HepG2 (cell line): ENCODE measurements around the gene WDR86. TPM values are rescaled to one million over a fixed set of nuclear protein-coding genes. Genes with fewer than 3 reads are reported as not detected.

Source experiments
- ATAC-seq: fragments of 200-7000 bp; cut with Tn5 transposase; 3 replicates; pipeline ENCODE4 v1.9.1; 2020; ENCODE audit warnings: mild to moderate bottlenecking, moderate library complexity
- BruUV-seq: library from RNA; stranded (reverse); fragments of 400-500 nt; replicated peaks from 2 replicates; lab custom pipeline; 2021; lab: Mats Ljungman, UMichigan
- CTCF ChIA-PET: fragments of 300-600 bp; formaldehyde crosslinking; extraction: SDS; loops from one replicate; lab custom pipeline; 2021; ENCODE audit warnings: low total read pairs, inconsistent platforms, low intra/inter-chr PET ratio; lab: Yijun Ruan, JAX
- POLR2A ChIA-PET: fragments of 350-600 bp; sonication (Branson Sonifier 250); formaldehyde crosslinking; loops from one replicate; lab custom pipeline; 2020; ENCODE audit warnings: antibody characterized with exemption, inconsistent platforms; lab: Yijun Ruan, JAX
- DNase-seq: peaks from one replicate; pipeline ENCODE4 v3.0.0-alpha.2; 2015; ENCODE audit warnings: low spot score
- FAIRE-seq: peaks from 3 replicates; lab custom pipeline; 2011; peaks lifted over from hg19 to GRCh38; lab: Jason Lieb, UNC
- H2AFZ ChIP-seq: one replicate; pipeline ENCODE4 v1.6.1; 2011; ENCODE audit warnings: low read length, inconsistent platforms
- H3K27ac ChIP-seq: fragments of 300-600 bp; 3 replicates; pipeline ENCODE4 v1.8.0; 2011; ENCODE audit warnings: mixed run types, mild to moderate bottlenecking, mixed read lengths, low read length, inconsistent platforms; ENCODE audit not compliant: insufficient read depth; ENCODE audit errors: extremely low read length
- H3K27me3 ChIP-seq, 2 experiments: fragments of 200-600 bp in 1 of 2; 2 replicates in 1 of 2; 3 replicates in 1 of 2; pipeline versions ENCODE4 v1.6.0 to v1.8.0; 2011; ENCODE audit warnings: low read length in 2 of 2, mild to moderate bottlenecking in 2 of 2, moderate library complexity in 2 of 2, inconsistent platforms in 1 of 2; ENCODE audit not compliant: insufficient read depth in 2 of 2, control insufficient read depth in 1 of 2
- H3K36me3 ChIP-seq, 2 experiments: fragments of 200-600 bp in 1 of 2; replicated peaks in 1 of 2; 2 replicates in 1 of 2; 3 replicates in 1 of 2; pipeline versions ENCODE4 v1.5.1 to v1.8.0; 2011; ENCODE audit warnings: low read length in 2 of 2, inconsistent platforms in 1 of 2; ENCODE audit not compliant: insufficient read depth in 2 of 2, control insufficient read depth in 1 of 2
- H3K4me1 ChIP-seq: 2 replicates; pipeline ENCODE4 v1.5.1; 2012; ENCODE audit warnings: low read length, inconsistent platforms; ENCODE audit not compliant: insufficient read depth
- H3K4me2 ChIP-seq: 2 replicates; pipeline ENCODE4 v1.6.0; 2011; ENCODE audit warnings: low read depth, low read length, inconsistent platforms
- H3K4me3 ChIP-seq, 3 experiments: fragments of 200-600 bp in 1 of 3; sonication (generic), shearing (Covaris generic) in 1 of 3; replicated peaks in 1 of 3; 2 replicates each; pipeline ENCODE4 v1.5.1; 2011 to 2016; ENCODE audit warnings: low read length in 3 of 3, inconsistent platforms in 2 of 3, low read depth in 2 of 3, mild to moderate bottlenecking in 2 of 3, control low read depth in 1 of 3, mixed read lengths in 1 of 3; ENCODE audit not compliant: insufficient read depth in 1 of 3
- H3K79me2 ChIP-seq: one replicate; pipeline ENCODE4 v1.6.1; 2011; ENCODE audit warnings: low read length, inconsistent platforms; ENCODE audit not compliant: insufficient read depth
- H3K9ac ChIP-seq: 2 replicates; pipeline ENCODE4 v1.6.0; 2011; ENCODE audit warnings: mild to moderate bottlenecking, low read depth, low read length, inconsistent platforms; ENCODE audit not compliant: insufficient read depth
- H3K9me3 ChIP-seq: 2 replicates; pipeline ENCODE4 v1.5.1; 2012; ENCODE audit warnings: mild to moderate bottlenecking, low read length
- H4K20me1 ChIP-seq: 2 replicates; pipeline ENCODE4 v1.6.0; 2011; ENCODE audit warnings: inconsistent platforms, mild to moderate bottlenecking, low read length, moderate library complexity; ENCODE audit not compliant: insufficient read depth
- CERS6 ChIP-seq: sonication (generic); formaldehyde crosslinking; IDR thresholded peaks from 2 replicates; pipeline ENCODE4 v1.5.0; 2020; ENCODE audit warnings: missing genetic modification reagents
- GRHL1 ChIP-seq: sonication (generic); formaldehyde crosslinking; conservative IDR thresholded peaks from 2 replicates; pipeline ENCODE4 v1.8.0; 2022; ENCODE audit warnings: missing genetic modification reagents
- HDAC6 ChIP-seq: fragments of 200-600 bp; sonication (generic); IDR thresholded peaks from 2 replicates; pipeline ENCODE4 v1.7.0; 2017; ENCODE audit warnings: mild to moderate bottlenecking, antibody characterized with exemption, low read length, low read depth
- HIVEP1 ChIP-seq: sonication (generic); formaldehyde crosslinking; IDR thresholded peaks from 2 replicates; pipeline ENCODE4 v1.4.0; 2020; ENCODE audit warnings: mild to moderate bottlenecking, missing genetic modification reagents
- HNRNPUL1 ChIP-seq: fragments of 200-400 bp; formaldehyde crosslinking; IDR thresholded peaks from 2 replicates; pipeline ENCODE4 v1.6.1; 2017; ENCODE audit warnings: low read depth, mild to moderate bottlenecking, low read length, moderate library complexity
- NCOA1 ChIP-seq: sonication (generic); formaldehyde crosslinking; IDR thresholded peaks from 2 replicates; pipeline ENCODE4 v1.9.0; 2021; ENCODE audit warnings: missing genetic modification reagents
- SOX13 ChIP-seq, 3 experiments: fragments of 450-650 bp in 1 of 3; sonication (generic) in 1 of 3; formaldehyde crosslinking in 1 of 3; IDR thresholded peaks in 2 of 3; conservative IDR thresholded peaks in 1 of 3; 2 replicates each; pipeline versions ENCODE4 v1.5.0 to v1.6.1; 2016 to 2020; ENCODE audit warnings: antibody characterized with exemption in 1 of 3, mild to moderate bottlenecking in 1 of 3, missing compliant biosample characterization in 1 of 3, missing genetic modification reagents in 1 of 3, moderate library complexity in 1 of 3
- TOE1 ChIP-seq: sonication (generic); formaldehyde crosslinking; IDR thresholded peaks from 2 replicates; pipeline ENCODE4 v1.4.0; 2020; ENCODE audit warnings: mild to moderate bottlenecking, missing genetic modification reagents
- U2AF2 ChIP-seq: fragments of 200-400 bp; formaldehyde crosslinking; IDR thresholded peaks from 2 replicates; pipeline ENCODE4 v1.6.1; 2017; ENCODE audit warnings: low read depth, mild to moderate bottlenecking, low read length
- ZBTB43 ChIP-seq: sonication (generic); formaldehyde crosslinking; conservative IDR thresholded peaks from 2 replicates; pipeline ENCODE4 v1.4.0; 2020; ENCODE audit warnings: missing genetic modification reagents
- ZNF652 ChIP-seq: IDR thresholded peaks from 2 replicates; pipeline ENCODE4 v1.6.1; 2016; ENCODE audit warnings: low read depth, borderline replicate concordance
- WGBS: methylation state at CpG from one replicate; pipeline ENCODE4 v1.1.6; 2017; ENCODE audit warnings: low lambda C conversion rate; 5-methylcytosine and 5-hydroxymethylcytosine counted together
- in situ Hi-C: cut with HindIII; loops from 2 replicates; pipeline ENCODE4 v1.10.0; 2017; ENCODE audit warnings: low pct_unique_long_range_greater_than_20kb; ENCODE audit not compliant: extremely low pct_ligation_motif_present
- intact Hi-C: fragments of 100-400 bp; cut with micrococcal nuclease; formaldehyde crosslinking; loops from one replicate; pipeline ENCODE4 v1.10.0; 2022; ENCODE audit not compliant: unreplicated experiment
- polyA plus RNA-seq, 8 experiments: library from polyadenylated mRNA; depleted of rRNA in 3 of 8; stranded (reverse) in 7 of 8; unstranded in 1 of 8; fragments of >200 nt; fragmentation: Illumina TruSeq in 4 of 8; extraction: Trizol in 4 of 8; gene quantifications; 2 replicates each; pipeline versions ENCODE4 v1.2.1 to v1.2.3, GENCODE V29; 2011 to 2016; ENCODE audit warnings: low read depth in 4 of 8, missing spikeins in 1 of 8, mixed read lengths in 1 of 8; ENCODE audit not compliant: insufficient read depth in 1 of 8
- total RNA-seq, 5 experiments: library from RNA; depleted of rRNA; stranded (reverse); fragments of >200 nt; fragmentation: Illumina TruSeq; extraction: Trizol; gene quantifications; 2 replicates each; pipeline ENCODE4 v1.2.3, GENCODE V29; 2016; ENCODE audit warnings: low read depth in 1 of 5

The WDR86 gene
- total and polyA plus RNA-seq, 2 of the 13 experiments (the other 11 are each of a cell fraction or from before 2014, with no cell fraction given) = 0.11 to 2.9 TPM

GRCh38 chr7:151428378-151429236 is 18.8 kb upstream of the WDR86 start (continued):
- TF ChIP-seq CERS6 (CRISPR knock-in tag) = no peak
- TF ChIP-seq GRHL1 = no peak
- no peak for TF ChIP-seq HIVEP1 (CRISPR knock-in tag)
- no peak for TF ChIP-seq TOE1 (CRISPR knock-in tag)
- no peak for TF ChIP-seq SOX13 (IDR thresholded peaks at IDR 0.05)
- no peak for TF ChIP-seq SOX13 (CRISPR knock-in tag; conservative IDR thresholded peaks at IDR 0.05 in 1 of 2, IDR thresholded peaks at IDR 0.05 in 1 of 2)
- TF ChIP-seq NCOA1 (CRISPR knock-in tag) = no peak
- no peak for TF ChIP-seq U2AF2

GRCh38 chr7:151427705-151428377 is 18.0 kb upstream of the WDR86 start:
- H2AFZ ChIP-seq = no peak overlapping the region
- H3K4me2 ChIP-seq = no peak overlapping the region
- H3K4me1 ChIP-seq = no peaks in the 10 kb centered on the region
- TF ChIP-seq HNRNPUL1 (no peak), HDAC6 (no peak), ZNF652 (CRISPR knock-in tag) (no peak), ZBTB43 (CRISPR knock-in tag) (no peak)
- TF ChIP-seq, all 625 proteins: peak for 0
- no peak for ATAC-seq
- Histone ChIP-seq H4K20me1 (peaks cover 2% of the 10 kb centered on the region; the same call in 1 of the 2 replicates), H3K4me3 (no peak overlapping the region), H3K27me3 (peaks cover 5 to 49% of the 10 kb centered on the region in 2 experiments), H3K79me2 (no peaks in the 10 kb centered on the region), H3K27ac (no peak overlapping the region), H3K9me3 (no peaks in the 10 kb centered on the region), H3K36me3 (no peaks in the 10 kb centered on the region), H3K9ac (no peak overlapping the region)
- 43% methylated on average over 7 of the region's 10 CpGs for WGBS
- BruUV-seq = no TSS peak
- no peak for DNase-seq
- intact Hi-C loops = no loop called here
- POLR2A ChIA-PET = no interaction called here
- FAIRE-seq = no peak
- CTCF ChIA-PET = no interaction called here
- in situ Hi-C loops = no loop called here
